Esophagus squamous epithelium (tissue), 4 donors: Measurements from ENCODE around the gene GRIK4.

Source experiments
- CTCF ChIP-seq, 6 experiments: fragments of 450-650 bp in 4 of 6; fragments of 200-600 bp in 2 of 6; sonication (generic) in 2 of 6; IDR thresholded peaks; one replicate each; pipeline ENCODE4 v1.5.1; 2016 to 2019; ENCODE audit warnings: antibody characterized with exemption in 6 of 6, mild to moderate bottlenecking in 4 of 6, moderate library complexity in 4 of 6
- POLR2A ChIP-seq, 4 donors: fragments of 450-650 bp; IDR thresholded peaks; one replicate each; pipeline ENCODE4 v1.6.1; 2017; ENCODE audit warnings: antibody characterized with exemption in 4 of 4, mild to moderate bottlenecking in 4 of 4, moderate library complexity in 3 of 4

DNA sequence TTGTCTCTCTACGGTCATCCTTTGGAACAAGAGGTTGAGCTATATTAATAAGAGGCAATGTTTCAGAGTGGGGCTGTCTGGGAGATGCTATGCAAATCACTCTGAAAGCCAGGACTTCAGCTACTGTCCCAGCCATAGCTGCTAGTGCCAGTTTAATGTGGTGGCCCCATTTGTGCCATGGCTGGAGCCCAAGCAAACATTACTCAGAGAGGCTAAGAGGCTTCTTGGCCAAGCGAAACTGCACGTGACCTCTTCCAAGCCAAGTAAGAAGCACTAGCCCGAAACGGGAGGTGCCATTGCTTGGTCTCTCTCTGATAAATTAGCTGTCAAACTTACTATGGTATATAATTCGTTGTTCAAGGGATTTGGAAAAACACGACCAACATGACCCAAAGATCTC lies 462.0 kb downstream of the GRIK4 start:
- TF ChIP-seq CTCF (IDR thresholded peaks at IDR 0.05) (no peak), POLR2A (IDR thresholded peaks at IDR 0.05) (no peak)
